ENCODE results near the gene CEP57L1. TPM values are rescaled to one million over a fixed set of nuclear protein-coding genes. Genes with fewer than 3 reads are reported as not detected.

Gene CEP57L1
- total and polyA plus RNA-seq, 4 donors = 3.8 to 22.1 (median 10.2) TPM

- H3K4me1 ChIP-seq (ENCODE audit: control insufficient read depth in 4 of 4, insufficient read depth in 4 of 4, low read length in 3 of 4) = no peaks in the 10 kb centered on the region
Observed at GRCh38 chr6:109170333-109170732, 75.0 kb downstream of the CEP57L1 start.

DNA sequence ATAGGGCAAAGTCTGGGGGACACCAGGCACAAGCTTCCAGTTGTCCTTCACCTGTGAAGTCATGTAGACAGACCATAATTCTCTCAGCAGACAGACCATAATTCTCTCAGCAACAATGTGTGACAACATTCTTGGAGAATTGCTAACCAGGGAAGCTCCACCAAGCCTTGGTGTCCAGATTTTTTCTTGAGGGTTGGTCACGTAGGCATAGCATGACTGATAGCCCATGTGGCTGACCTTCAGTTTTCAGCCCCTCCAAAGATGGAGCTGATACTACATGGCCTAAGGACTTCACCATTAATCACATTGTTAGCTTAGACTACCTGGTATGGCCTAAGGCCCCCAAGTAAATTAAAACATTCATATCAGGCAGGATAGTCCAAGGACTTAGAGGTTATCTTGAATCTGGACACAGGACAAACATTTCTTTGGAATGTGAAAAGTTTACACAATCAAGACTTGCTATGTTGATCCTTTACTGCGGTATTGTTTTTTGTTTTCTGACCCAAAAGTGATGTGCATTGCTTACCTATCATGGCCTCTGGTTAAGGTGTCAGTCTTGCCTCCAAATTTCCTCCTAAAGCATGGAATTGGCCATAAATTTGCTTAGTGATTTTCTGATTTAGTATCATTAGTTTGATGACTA, 76.9 kb downstream of the CEP57L1 start:
- Histone ChIP-seq H3K27me3 (ENCODE audit: control insufficient read depth in 4 of 4, insufficient read depth in 4 of 4, low read length in 3 of 4) (no peaks in the 10 kb centered on the region), H3K9ac (ENCODE audit: low read depth in 1 of 2, low read length in 2 of 2) (no peak overlapping the region), H3K27ac (ENCODE audit: low read depth in 1 of 2, low read length in 2 of 2) (no peak overlapping the region), H3K4me1 (ENCODE audit: control insufficient read depth in 4 of 4, insufficient read depth in 4 of 4, low read length in 3 of 4) (no peaks in the 10 kb centered on the region), H3K4me3 (ENCODE audit: low read depth in 1 of 3, low read length in 3 of 3) (no peak overlapping the region), H3K9me3 (ENCODE audit: control insufficient read depth in 4 of 4, low read length in 3 of 4) (no peaks in the 10 kb centered on the region), H3K36me3 (ENCODE audit: control insufficient read depth in 4 of 4, insufficient read depth in 3 of 4, low read depth in 1 of 4, low read length in 3 of 4) (no peaks in the 10 kb centered on the region)
- WGBS = 72% methylated on average over 2 of the region's 2 CpGs
- DNase-seq (ENCODE audit: low spot score) = no peak
- no peak for TF ChIP-seq ATF3 (IDR thresholded peaks at IDR 0.05)
- TF ChIP-seq HNF4G (IDR thresholded peaks at IDR 0.05) = no peak
- TF ChIP-seq, protein P1, sequence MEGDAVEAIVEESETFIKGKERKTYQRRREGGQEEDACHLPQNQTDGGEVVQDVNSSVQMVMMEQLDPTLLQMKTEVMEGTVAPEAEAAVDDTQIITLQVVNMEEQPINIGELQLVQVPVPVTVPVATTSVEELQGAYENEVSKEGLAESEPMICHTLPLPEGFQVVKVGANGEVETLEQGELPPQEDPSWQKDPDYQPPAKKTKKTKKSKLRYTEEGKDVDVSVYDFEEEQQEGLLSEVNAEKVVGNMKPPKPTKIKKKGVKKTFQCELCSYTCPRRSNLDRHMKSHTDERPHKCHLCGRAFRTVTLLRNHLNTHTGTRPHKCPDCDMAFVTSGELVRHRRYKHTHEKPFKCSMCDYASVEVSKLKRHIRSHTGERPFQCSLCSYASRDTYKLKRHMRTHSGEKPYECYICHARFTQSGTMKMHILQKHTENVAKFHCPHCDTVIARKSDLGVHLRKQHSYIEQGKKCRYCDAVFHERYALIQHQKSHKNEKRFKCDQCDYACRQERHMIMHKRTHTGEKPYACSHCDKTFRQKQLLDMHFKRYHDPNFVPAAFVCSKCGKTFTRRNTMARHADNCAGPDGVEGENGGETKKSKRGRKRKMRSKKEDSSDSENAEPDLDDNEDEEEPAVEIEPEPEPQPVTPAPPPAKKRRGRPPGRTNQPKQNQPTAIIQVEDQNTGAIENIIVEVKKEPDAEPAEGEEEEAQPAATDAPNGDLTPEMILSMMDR (IDR thresholded peaks at IDR 0.05; ENCODE audit: low read depth, low read length, missing input control) = no peak
- no peak for TF ChIP-seq HNF4A (conservative IDR thresholded peaks at IDR 0.05)
- TF ChIP-seq MAX (IDR thresholded peaks at IDR 0.05) = no peak
- TF ChIP-seq, protein P2, sequence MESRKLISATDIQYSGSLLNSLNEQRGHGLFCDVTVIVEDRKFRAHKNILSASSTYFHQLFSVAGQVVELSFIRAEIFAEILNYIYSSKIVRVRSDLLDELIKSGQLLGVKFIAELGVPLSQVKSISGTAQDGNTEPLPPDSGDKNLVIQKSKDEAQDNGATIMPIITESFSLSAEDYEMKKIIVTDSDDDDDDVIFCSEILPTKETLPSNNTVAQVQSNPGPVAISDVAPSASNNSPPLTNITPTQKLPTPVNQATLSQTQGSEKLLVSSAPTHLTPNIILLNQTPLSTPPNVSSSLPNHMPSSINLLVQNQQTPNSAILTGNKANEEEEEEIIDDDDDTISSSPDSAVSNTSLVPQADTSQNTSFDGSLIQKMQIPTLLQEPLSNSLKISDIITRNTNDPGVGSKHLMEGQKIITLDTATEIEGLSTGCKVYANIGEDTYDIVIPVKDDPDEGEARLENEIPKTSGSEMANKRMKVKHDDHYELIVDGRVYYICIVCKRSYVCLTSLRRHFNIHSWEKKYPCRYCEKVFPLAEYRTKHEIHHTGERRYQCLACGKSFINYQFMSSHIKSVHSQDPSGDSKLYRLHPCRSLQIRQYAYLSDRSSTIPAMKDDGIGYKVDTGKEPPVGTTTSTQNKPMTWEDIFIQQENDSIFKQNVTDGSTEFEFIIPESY (IDR thresholded peaks at IDR 0.05) = no peak
- TF ChIP-seq NR2F2 (IDR thresholded peaks at IDR 0.05) = no peak
- TF ChIP-seq YY1 (IDR thresholded peaks at IDR 0.05) = no peak
- TF ChIP-seq RXRA (IDR thresholded peaks at IDR 0.05) = no peak
- TF ChIP-seq EGR1 (IDR thresholded peaks at IDR 0.05; ENCODE audit: low read depth in 2 of 2) = no peak
- no peak for TF ChIP-seq FOXA1 (IDR thresholded peaks at IDR 0.05)
- TF ChIP-seq JUND (IDR thresholded peaks at IDR 0.05) = no peak
- no peak for TF ChIP-seq TAF1 (conservative IDR thresholded peaks at IDR 0.05)
- TF ChIP-seq RAD21 (IDR thresholded peaks at IDR 0.05) = no peak

More at GRCh38 chr6:109170333-109170732, 75.0 kb downstream of the CEP57L1 start:
- Histone ChIP-seq H3K27ac (ENCODE audit: low read depth in 1 of 2, low read length in 2 of 2) (no peak overlapping the region), H3K9me3 (ENCODE audit: control insufficient read depth in 4 of 4, low read length in 3 of 4) (no peaks in the 10 kb centered on the region), H3K36me3 (ENCODE audit: control insufficient read depth in 4 of 4, insufficient read depth in 3 of 4, low read depth in 1 of 4, low read length in 3 of 4) (no peaks in the 10 kb centered on the region), H3K9ac (ENCODE audit: low read depth in 1 of 2, low read length in 2 of 2) (no peak overlapping the region), H3K4me3 (ENCODE audit: low read depth in 1 of 3, low read length in 3 of 3) (no peak overlapping the region), H3K27me3 (ENCODE audit: control insufficient read depth in 4 of 4, insufficient read depth in 4 of 4, low read length in 3 of 4) (no peaks in the 10 kb centered on the region)
- 66% methylated on average over 2 of the region's 2 CpGs for WGBS
- DNase-seq (ENCODE audit: low spot score) = no peak
- TF ChIP-seq, protein P2 (IDR thresholded peaks at IDR 0.05) = no peak
- TF ChIP-seq HNF4A (conservative IDR thresholded peaks at IDR 0.05) (no peak), GABPA (IDR thresholded peaks at IDR 0.05 in 1 of 2, conservative IDR thresholded peaks at IDR 0.05 in 1 of 2) (no peak), TAF1 (conservative IDR thresholded peaks at IDR 0.05) (no peak), NR2F2 (IDR thresholded peaks at IDR 0.05) (no peak), RAD21 (IDR thresholded peaks at IDR 0.05) (no peak), MAX (IDR thresholded peaks at IDR 0.05) (no peak), YY1 (IDR thresholded peaks at IDR 0.05) (no peak), FOXA1 (IDR thresholded peaks at IDR 0.05) (no peak)
- TF ChIP-seq, protein P1 (IDR thresholded peaks at IDR 0.05; ENCODE audit: low read depth, low read length, missing input control) = no peak

Data from liver (tissue), 9 donors.